GM12891 (cell line): Measurements from ENCODE around the gene HINFP.
"Not testable (repeated sequence)": the region's sequence is repeated elsewhere in the genome, so short reads cannot be mapped to it uniquely, and the experiment has no call there.

Source experiments
- DNase-seq: peaks from one replicate; pipeline ENCODE4 v3.0.0; 2011; ENCODE audit warnings: low spot score; ENCODE audit not compliant: insufficient read length
- FAIRE-seq: peaks from 2 replicates; lab custom pipeline; 2011; peaks lifted over from hg19 to GRCh38; lab: Jason Lieb, UNC
- PAX5 ChIP-seq: IDR thresholded peaks from 2 replicates; pipeline ENCODE4 v1.6.1; 2011; ENCODE audit warnings: low read length, moderate library complexity, mild to moderate bottlenecking; ENCODE audit not compliant: insufficient read depth, severe bottlenecking
- POLR2A ChIP-seq: IDR thresholded peaks from 2 replicates; pipeline ENCODE4 v1.6.1; 2011; ENCODE audit warnings: low read depth, low read length, control low read depth
- POLR2AphosphoS5 ChIP-seq: IDR thresholded peaks from 2 replicates; pipeline ENCODE4 v1.6.1; 2011; ENCODE audit warnings: low read depth, low read length, control low read depth
- POU2F2 ChIP-seq: IDR thresholded peaks from 2 replicates; pipeline ENCODE4 v1.6.1; 2011; ENCODE audit warnings: low read depth, mild to moderate bottlenecking, control low read depth, low read length, moderate library complexity
- SPI1 ChIP-seq: IDR thresholded peaks from 2 replicates; pipeline ENCODE4 v1.6.1; 2011; ENCODE audit warnings: low read depth, low read length, control low read depth
- TAF1 ChIP-seq: IDR thresholded peaks from 2 replicates; pipeline ENCODE4 v1.6.1; 2011; ENCODE audit warnings: low read depth, low read length, control low read depth

The HINFP gene

GRCh38 chr11:119180729-119181676 lies 59.6 kb downstream of the HINFP start:
- TF ChIP-seq PAX5, result no peak
- TF ChIP-seq TAF1, result no peak
- no peak for TF ChIP-seq POLR2A
- no peak for TF ChIP-seq POU2F2
- TF ChIP-seq POLR2AphosphoS5, result no peak
- no peak for TF ChIP-seq SPI1
- DNase-seq (no peak), FAIRE-seq (no peak)

- DNase-seq (no peak), FAIRE-seq (no peak)
- TF ChIP-seq POLR2AphosphoS5 (no peak), POU2F2 (no peak)
Observed at GRCh38 chr11:119181677-119182412, 60.5 kb downstream of the HINFP start.

GRCh38 chr11:119184399-119184798 lies 63.0 kb downstream of the HINFP start:
- DNase-seq, FAIRE-seq: not testable (repeated sequence)
